Iris pigment epithelial cell (primary cell): Measurements from ENCODE around the gene PMM2.
A peak's percentile ranks its signal among the peaks of the same experiment; 100 is the strongest.

Experiments used
- DNase-seq: peaks from one replicate; pipeline ENCODE4 v3.0.0-alpha.2; 2011; ENCODE audit warnings: low read depth

The PMM2 gene

GRCh38 chr16:8851761-8852403 lies 54.2 kb downstream of the PMM2 start:
- no peak for DNase-seq

- no peak for DNase-seq
Measured at GRCh38 chr16:8852534-8852933, 54.9 kb downstream of the PMM2 start.

GRCh38 chr16:8853150-8853549 lies 55.5 kb downstream of the PMM2 start:
- no peak for DNase-seq

- peak; percentile 72 for DNase-seq
Measured at GRCh38 chr16:8853611-8854010, 56.0 kb downstream of the PMM2 start.

- DNase-seq: no peak
Measured at GRCh38 chr16:8854298-8854948, 56.8 kb downstream of the PMM2 start.

- DNase-seq: no peak
Measured at GRCh38 chr16:8855051-8855786, 57.6 kb downstream of the PMM2 start.

GRCh38 chr16:8855972-8856371 lies 58.3 kb downstream of the PMM2 start:
- no peak for DNase-seq

GRCh38 chr16:8858994-8859912 lies 61.6 kb downstream of the PMM2 start:
- DNase-seq: no peak

- peak; percentile 82 for DNase-seq
Measured at GRCh38 chr16:8859913-8860881, 62.6 kb downstream of the PMM2 start.

GRCh38 chr16:8861563-8862308 lies 64.1 kb downstream of the PMM2 start:
- DNase-seq: no peak

GRCh38 chr16:8862309-8863130 lies 64.9 kb downstream of the PMM2 start:
- DNase-seq: no peak

GRCh38 chr16:8863594-8864424 lies 66.2 kb downstream of the PMM2 start:
- no peak for DNase-seq

- no peak for DNase-seq
Measured at GRCh38 chr16:8864480-8865110, 67.0 kb downstream of the PMM2 start.

- DNase-seq: no peak
Measured at GRCh38 chr16:8865145-8865882, 67.7 kb downstream of the PMM2 start.

- DNase-seq: no peak
Measured at GRCh38 chr16:8866118-8866883, 68.7 kb downstream of the PMM2 start.

GRCh38 chr16:8866884-8867215 lies 69.2 kb downstream of the PMM2 start:
- DNase-seq: no peak
